SK-N-SH treated with all-trans-retinoic acid at 6 μM for 48 hours (cell line): ENCODE measurements around the gene MOAP1.

Source experiments
- PATZ1 ChIP-seq: fragments of 250-450 bp; sonication (Bioruptor Pico); IDR thresholded peaks from 2 replicates; pipeline ENCODE4 v1.8.0; 2020; ENCODE audit warnings: mild to moderate bottlenecking, moderate library complexity, borderline replicate concordance
- ZFP3 ChIP-seq: fragments of 250-450 bp; sonication (Bioruptor Pico); IDR thresholded peaks from 2 replicates; pipeline ENCODE4 v1.5.0; 2020; ENCODE audit warnings: mild to moderate bottlenecking, moderate library complexity

GRCh38 chr14:93232159-93232558, 47.5 kb upstream of the MOAP1 start:
- TF ChIP-seq PATZ1 (CRISPR knock-in tag) (no peak), ZFP3 (CRISPR knock-in tag) (no peak)
